ENCODE measurements around the gene SULT1C3.
"Not testable (repeated sequence)": the region's sequence is repeated elsewhere in the genome, so short reads cannot be mapped to it uniquely, and the experiment has no call there.

GRCh38 chr2:108284566-108284965 is 44.8 kb downstream of the SULT1C3 start:
- TF ChIP-seq, protein P1, sequence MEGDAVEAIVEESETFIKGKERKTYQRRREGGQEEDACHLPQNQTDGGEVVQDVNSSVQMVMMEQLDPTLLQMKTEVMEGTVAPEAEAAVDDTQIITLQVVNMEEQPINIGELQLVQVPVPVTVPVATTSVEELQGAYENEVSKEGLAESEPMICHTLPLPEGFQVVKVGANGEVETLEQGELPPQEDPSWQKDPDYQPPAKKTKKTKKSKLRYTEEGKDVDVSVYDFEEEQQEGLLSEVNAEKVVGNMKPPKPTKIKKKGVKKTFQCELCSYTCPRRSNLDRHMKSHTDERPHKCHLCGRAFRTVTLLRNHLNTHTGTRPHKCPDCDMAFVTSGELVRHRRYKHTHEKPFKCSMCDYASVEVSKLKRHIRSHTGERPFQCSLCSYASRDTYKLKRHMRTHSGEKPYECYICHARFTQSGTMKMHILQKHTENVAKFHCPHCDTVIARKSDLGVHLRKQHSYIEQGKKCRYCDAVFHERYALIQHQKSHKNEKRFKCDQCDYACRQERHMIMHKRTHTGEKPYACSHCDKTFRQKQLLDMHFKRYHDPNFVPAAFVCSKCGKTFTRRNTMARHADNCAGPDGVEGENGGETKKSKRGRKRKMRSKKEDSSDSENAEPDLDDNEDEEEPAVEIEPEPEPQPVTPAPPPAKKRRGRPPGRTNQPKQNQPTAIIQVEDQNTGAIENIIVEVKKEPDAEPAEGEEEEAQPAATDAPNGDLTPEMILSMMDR (IDR thresholded peaks at IDR 0.05) = not testable (repeated sequence)
- not testable (repeated sequence) for TF ChIP-seq EZH2 (IDR thresholded peaks at IDR 0.05; ENCODE audit: borderline replicate concordance, insufficient read depth, low read depth, low read length, poor library complexity, severe bottlenecking)
